BJ (cell line): ENCODE data around the gene IGSF21. TPM values are rescaled to one million over a fixed set of nuclear protein-coding genes. Genes with fewer than 3 reads are reported as not detected.

Source experiments
- CTCF ChIA-PET: fragments of 350-600 bp; formaldehyde crosslinking; extraction: SDS; loops from one replicate; lab custom pipeline; 2021; ENCODE audit warnings: antibody characterized with exemption, inconsistent platforms; lab: Yijun Ruan, JAX
- POLR2A ChIA-PET: fragments of 300-600 bp; sonication (Branson Sonifier 250); formaldehyde crosslinking; extraction: SDS; loops from one replicate; lab custom pipeline; 2021; ENCODE audit warnings: antibody characterized with exemption; lab: Charles Lee
- DNase-seq: peaks from one replicate; pipeline ENCODE4 v3.0.0-alpha.2; 2011; ENCODE audit warnings: low read depth
- H3K27me3 ChIP-seq: 2 replicates; pipeline ENCODE4 v1.6.0; 2011; ENCODE audit warnings: low read length; ENCODE audit not compliant: control insufficient read depth, insufficient read depth
- H3K36me3 ChIP-seq: 2 replicates; pipeline ENCODE4 v1.5.1; 2011; ENCODE audit warnings: low read length; ENCODE audit not compliant: control insufficient read depth, insufficient read depth
- H3K4me3 ChIP-seq: 2 replicates; pipeline ENCODE4 v1.5.1; 2011; ENCODE audit warnings: low read depth, mild to moderate bottlenecking, control low read depth, low read length
- CTCF ChIP-seq: IDR thresholded peaks from 2 replicates; pipeline ENCODE4 v1.5.1; 2011; ENCODE audit warnings: low read depth, mild to moderate bottlenecking, control low read depth, inconsistent platforms, low read length, moderate library complexity; ENCODE audit not compliant: insufficient read depth
- polyA plus RNA-seq: library from polyadenylated mRNA; depleted of rRNA; stranded (reverse); fragments of >200 nt; gene quantifications from 2 replicates; pipeline ENCODE4 v1.2.3, GENCODE V29; 2011

Gene IGSF21
- polyA plus RNA-seq, 1 experiment: not detected

GRCh38 chr1:18191481-18192155 is 84.0 kb downstream of the IGSF21 start:
- no peaks in the 10 kb centered on the region for H3K27me3 ChIP-seq
- no peak for TF ChIP-seq CTCF
- no peak overlapping the region for H3K4me3 ChIP-seq
- no peak for DNase-seq
- H3K36me3 ChIP-seq: no peaks in the 10 kb centered on the region
- CTCF ChIA-PET: no interaction called here
- POLR2A ChIA-PET: no interaction called here

- H3K4me3 ChIP-seq: no peak overlapping the region
- no peaks in the 10 kb centered on the region for H3K27me3 ChIP-seq
- no peaks in the 10 kb centered on the region for H3K36me3 ChIP-seq
- ChIA-PET CTCF (no interaction called here), POLR2A (no interaction called here)
- TF ChIP-seq CTCF: no peak
- DNase-seq: no peak
Measured at GRCh38 chr1:18192182-18192581, 84.6 kb downstream of the IGSF21 start.

- DNase-seq: no peak
- TF ChIP-seq CTCF: no peak
- ChIA-PET CTCF (interaction anchor here (0.5 kb wide), 1 partner anchor 388 kb away, joined by 3 read pairs; no protein-coding TSS in a partner anchor), POLR2A (no interaction called here)
- no peaks in the 10 kb centered on the region for H3K27me3 ChIP-seq
- no peak overlapping the region for H3K4me3 ChIP-seq
- H3K36me3 ChIP-seq: no peaks in the 10 kb centered on the region
Measured at GRCh38 chr1:18192974-18193373, 85.4 kb downstream of the IGSF21 start.

- no peak overlapping the region for H3K4me3 ChIP-seq
- ChIA-PET CTCF (no interaction called here), POLR2A (no interaction called here)
- DNase-seq: no peak
- H3K27me3 ChIP-seq: no peaks in the 10 kb centered on the region
- TF ChIP-seq CTCF: no peak
- no peaks in the 10 kb centered on the region for H3K36me3 ChIP-seq
Measured at GRCh38 chr1:18197299-18197698, 89.7 kb downstream of the IGSF21 start.

GRCh38 chr1:18198260-18198659 is 90.7 kb downstream of the IGSF21 start:
- no peak for TF ChIP-seq CTCF
- POLR2A ChIA-PET: no interaction called here
- DNase-seq: no peak

More at GRCh38 chr1:18198260-18198659, 90.7 kb downstream of the IGSF21 start:
- CTCF ChIA-PET: no interaction called here
- no peaks in the 10 kb centered on the region for H3K27me3 ChIP-seq
- H3K36me3 ChIP-seq: no peaks in the 10 kb centered on the region
- no peak overlapping the region for H3K4me3 ChIP-seq
